Activated CD4-positive, alpha-beta T cell treated with anti-CD3 and anti-CD28 coated beads for 48 hours (primary cell): ENCODE measurements around the gene FMNL2.

ENCODE experiments used
- DNase-seq: peaks from one replicate; pipeline ENCODE4 v3.0.0-alpha.2; 2020

FMNL2 gene

DNA sequence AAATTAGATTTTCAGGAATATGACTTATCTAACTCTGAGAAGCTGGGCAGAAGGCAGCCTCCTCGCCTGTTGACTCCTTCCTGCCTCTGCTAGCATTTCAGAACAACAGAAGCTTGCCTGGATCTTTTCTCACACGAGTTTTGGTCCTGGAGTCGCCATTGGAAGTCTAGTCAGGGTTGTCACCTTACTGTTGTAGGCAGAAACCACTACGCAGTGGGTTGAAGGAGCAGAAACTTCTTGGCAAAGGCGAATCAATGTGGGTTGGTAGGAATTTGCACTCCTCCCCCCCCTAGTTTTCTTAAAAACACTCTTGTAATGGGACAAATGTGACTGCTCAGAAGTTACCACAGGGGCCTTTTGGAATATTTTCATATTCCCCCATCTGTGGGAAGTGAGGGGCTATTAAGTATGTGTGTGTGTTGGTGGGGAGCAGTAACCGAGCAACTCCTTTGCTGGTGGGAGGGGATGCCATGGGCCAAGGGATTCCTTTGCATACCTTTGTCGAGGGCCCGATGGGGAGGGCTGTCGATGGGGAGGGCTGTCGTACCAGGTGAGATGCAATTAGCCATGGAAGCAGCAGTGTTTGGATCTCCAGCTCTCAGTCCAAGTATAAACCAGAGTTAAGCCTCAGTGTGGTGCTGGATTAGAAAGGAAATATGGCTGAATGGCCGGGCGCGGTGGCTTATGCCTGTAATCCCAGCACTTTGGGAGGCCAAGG is 117.4 kb downstream of the FMNL2 start:
- no peak for DNase-seq

DNA sequence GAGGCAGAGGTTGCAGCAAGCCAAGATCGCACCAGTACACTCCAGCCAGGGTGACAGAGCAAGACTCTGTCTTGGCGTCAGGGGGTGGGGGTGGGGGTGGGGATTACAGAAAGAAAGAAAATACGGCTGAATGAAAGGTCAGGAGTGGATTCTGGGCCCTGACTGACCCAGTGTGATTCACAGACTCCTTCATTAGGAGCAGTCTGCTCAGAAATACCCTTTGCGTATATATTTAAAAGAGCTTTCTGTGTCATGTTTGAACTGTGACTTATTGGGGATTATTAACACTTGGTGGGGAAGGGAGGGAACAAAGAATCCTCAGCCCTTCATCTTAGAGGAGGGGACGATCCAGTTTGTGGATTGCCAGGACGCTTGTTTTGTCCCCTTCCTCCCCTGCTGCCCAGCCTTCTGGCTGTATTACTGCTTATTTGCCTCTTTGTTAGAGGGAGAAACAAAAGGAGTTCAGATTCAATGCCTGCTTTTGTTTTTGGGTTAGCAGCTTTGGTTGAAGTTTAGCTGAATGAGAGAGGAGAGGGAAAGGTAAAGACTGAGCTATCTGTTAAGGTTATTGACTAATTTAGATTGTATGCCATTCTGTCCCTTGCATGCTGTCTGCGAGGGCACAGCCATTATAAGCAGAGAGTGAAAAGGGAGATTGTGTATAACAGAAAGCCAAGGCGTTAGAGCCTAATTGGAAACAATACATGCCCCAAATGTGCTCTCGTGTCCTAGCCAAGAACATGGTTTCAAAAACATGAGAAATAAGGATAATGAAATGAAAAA is 118.3 kb downstream of the FMNL2 start:
- no peak for DNase-seq

DNA sequence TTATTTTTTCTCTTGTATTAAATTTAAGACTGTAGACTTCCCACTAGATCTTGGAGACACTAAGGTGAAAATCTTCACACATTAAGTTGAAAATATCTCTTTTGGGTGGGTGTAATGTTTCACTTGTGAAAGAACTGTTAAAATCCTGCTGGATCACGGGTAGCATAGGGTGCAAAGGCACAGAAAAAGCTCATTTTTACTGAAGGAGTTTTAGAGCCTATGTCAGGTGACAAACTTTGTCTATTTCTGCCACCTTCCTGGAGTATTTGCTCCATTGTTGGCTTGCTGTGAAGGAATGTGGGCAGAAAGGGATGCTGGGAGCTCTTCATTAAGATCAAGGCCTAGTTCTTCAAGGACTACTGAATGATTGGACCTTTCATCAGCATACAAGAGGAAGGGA is 119.4 kb downstream of the FMNL2 start:
- no peak for DNase-seq

DNA sequence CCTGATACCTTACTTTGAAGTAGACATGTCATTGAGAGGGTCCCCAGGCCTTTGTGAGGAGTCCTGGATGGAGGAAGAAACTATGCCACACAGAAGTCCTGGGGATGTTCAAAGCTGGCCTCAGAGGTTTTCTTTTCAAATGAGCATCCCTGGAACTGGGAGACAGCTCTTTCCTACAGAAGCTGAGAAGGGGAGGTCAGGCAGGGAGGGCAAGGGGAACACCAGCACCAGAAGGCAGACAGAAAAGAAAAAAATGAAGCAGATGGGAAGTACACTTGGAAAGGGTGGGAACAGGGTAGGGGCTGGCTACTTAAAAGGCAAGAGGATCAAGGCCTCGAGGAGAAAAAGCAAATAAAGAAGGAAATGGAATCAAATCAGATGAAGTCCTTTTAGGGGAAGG is 120.0 kb downstream of the FMNL2 start:
- no peak for DNase-seq

DNA sequence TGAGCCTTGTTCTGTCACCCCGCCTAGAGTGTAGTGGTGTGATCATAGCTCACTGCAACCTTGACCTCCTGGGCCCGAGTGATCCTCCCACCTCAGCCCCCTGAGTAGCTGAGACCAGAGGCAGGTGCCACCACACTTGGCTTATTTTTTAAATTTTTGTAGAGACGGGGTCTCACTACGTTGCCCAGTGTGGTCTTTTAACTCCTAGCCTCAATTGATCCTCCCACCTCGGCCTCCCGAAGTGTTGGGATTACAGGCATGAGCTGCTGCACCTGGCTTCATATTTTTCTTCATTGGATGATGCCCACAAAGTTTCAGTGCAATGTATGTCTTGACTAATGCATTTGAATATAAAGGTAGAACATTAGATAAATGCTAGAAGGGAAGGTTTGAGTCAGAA is 120.8 kb downstream of the FMNL2 start:
- no peak for DNase-seq

DNA sequence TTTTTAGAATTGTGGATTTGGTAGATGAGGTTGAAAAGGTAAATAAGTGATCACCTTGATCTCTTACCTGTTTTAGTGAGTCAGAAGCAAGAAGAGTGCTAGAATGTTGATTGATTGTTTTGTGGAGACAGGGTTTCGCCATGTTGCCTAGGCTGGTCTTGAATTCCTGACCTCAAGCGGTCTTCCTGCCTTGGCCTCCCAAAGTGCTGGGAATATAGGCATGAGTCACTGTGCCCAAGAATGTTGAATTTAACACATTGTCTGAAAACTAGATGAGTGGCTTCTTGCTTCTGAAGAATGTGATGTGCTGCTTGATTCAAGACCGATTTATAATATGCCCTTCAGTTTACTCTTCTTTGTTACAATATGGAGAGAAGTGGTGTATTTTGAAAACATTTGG is 121.3 kb downstream of the FMNL2 start:
- no peak for DNase-seq

DNA sequence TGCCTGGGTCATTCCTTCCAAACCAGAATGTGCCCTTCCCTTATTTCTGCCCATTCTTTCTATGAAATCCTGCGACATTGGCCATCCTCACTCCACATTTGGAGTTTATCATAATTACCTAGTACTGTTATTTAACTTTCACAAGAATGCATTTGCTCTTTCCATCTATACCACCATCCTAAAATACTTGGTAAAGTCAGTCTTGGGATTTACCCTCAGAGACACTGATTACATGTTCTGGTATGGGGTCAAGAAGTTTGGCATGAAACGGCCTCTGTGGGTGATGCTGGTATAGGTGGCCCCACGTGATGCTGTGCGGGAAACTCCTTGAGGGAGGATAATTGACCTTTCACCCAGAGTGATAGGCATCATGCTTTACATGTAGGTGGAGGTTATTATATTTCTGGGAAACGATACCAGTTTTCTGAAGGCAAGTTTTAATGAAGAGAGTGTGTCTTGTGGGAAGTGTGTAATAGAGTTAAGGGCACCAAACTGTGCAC is 123.5 kb downstream of the FMNL2 start:
- DNase-seq = no peak

DNA sequence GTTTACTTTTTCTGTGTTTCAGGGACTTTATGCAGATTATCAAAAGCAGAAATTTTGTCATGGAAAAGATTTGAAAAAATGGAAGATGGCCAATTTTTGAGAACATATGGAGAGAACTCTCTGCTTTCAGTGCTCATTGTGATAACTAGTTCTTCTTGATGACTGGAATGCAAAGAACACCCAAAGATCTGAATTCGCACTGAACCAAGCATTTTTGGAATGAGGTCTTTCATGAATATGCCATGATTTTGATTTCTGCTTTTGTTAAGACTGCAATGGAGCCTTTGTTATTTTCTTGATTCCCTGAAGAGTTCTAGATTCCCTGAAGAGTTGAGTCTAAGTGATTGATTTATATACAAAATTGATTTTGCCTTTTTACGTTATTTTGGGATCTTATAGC is 124.1 kb downstream of the FMNL2 start:
- DNase-seq = no peak

DNA sequence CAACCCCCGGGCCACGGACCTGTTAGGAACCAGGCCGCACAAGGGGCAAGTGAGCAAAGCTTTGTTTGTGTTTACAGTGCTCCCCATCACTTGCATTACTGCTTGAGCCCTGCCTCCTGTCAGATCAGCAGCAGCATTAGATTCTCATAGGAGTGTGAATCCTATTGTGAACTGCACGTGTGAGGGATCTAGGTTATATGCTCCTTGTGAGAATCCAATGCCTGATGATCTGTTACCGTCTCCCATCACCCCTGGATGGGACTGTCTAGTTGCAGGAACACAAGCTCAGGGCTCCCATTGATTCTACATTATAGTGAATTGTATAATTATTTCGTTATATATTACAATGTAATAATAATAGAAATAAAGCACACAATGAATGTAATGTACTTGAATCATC is 125.6 kb downstream of the FMNL2 start:
- DNase-seq = no peak

- no peak for DNase-seq
These were observed 127.1 kb downstream of the FMNL2 start for GRCh38 chr2:152462120-152462519.

DNA sequence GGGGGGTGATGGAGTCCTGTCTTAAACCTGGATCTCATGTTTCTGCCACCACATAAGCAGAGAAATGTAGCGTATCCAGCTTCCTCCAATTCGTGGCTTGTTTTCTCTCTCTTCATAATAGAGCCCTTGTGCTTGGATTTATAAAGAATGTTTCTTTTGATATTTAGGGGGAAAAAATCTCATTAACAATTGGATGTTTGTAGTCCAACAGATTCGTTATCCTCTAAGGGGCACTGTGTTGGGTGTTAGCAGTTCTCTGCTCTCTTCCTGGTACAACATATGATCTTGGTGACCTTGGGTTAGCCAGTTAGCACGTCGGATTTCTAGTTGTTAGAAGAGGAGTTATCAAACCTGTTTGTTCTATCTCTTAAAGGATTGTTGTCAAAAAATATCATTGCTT is 127.8 kb downstream of the FMNL2 start:
- DNase-seq = no peak

GRCh38 chr2:152464851-152465470 is 130.0 kb downstream of the FMNL2 start:
- no peak for DNase-seq

DNA sequence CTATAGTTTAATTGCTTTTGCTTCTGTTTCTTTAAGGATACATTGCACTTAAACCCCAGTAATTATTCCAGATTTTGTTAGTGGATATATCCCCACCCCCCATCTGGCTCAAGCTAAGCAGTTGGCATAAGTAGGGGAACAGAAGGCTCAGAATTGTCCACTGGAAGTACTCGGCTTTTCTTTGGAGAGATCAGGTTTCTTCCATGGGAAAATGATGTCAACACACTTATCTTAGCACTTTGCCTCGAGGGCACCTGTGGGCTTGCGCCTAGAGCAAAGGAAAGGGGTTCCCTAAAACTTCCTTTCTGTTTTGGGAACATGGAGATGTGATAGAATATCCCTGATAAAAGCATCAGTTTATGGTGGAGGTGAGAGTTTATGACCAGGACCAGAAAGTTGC is 130.6 kb downstream of the FMNL2 start:
- no peak for DNase-seq

DNA sequence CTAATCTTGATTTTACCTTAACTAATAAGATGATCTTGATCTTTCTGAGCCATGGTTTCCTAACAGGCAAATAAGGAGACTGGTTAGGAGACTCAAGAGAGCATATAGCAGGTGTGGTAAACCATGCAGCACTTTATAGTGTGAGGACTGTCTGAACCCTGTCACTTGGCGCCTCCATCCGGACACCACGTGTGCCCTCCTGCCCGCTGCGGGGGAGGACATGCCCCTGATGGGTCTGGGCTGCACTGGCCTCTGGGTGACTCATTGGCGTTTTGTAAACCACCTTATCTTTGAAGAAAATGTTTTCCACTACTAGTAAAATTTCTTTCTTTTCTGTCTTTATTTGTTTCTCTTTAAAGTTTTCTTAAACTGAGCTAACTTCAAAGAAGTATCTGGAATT is 131.1 kb downstream of the FMNL2 start:
- DNase-seq = no peak

DNA sequence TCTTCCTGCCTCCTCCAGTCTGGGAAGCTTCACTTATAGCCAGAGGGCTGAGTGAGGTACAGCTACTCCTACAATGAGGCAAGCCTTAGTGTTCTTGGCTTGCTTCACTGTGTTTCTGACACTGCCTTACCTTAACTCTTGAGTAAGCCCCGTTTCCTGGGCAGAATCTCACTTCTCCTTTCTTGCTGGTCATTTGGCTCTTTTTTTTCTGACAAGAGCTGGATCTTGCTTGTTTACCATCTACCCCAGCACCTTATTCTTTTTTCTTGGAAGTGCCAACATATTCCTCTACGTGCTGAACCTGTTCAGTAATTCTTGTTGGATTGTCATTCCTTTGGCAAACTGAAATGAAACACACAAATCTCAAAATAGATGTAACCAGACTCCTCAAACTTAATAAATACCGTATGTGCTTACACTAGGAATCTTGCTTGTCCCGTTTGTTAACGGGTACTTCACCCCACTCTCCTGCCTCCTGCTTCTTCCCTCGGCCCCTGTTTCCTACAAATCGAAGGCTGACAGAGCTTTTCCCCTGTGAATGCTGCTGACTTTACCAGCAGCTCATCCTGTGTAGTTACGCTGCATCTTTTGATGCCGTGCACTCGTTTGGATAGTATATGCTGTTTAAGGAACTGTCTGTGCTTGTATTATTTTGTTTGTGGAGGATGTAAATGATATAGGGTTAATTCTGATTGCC is 132.2 kb downstream of the FMNL2 start:
- no peak for DNase-seq

DNA sequence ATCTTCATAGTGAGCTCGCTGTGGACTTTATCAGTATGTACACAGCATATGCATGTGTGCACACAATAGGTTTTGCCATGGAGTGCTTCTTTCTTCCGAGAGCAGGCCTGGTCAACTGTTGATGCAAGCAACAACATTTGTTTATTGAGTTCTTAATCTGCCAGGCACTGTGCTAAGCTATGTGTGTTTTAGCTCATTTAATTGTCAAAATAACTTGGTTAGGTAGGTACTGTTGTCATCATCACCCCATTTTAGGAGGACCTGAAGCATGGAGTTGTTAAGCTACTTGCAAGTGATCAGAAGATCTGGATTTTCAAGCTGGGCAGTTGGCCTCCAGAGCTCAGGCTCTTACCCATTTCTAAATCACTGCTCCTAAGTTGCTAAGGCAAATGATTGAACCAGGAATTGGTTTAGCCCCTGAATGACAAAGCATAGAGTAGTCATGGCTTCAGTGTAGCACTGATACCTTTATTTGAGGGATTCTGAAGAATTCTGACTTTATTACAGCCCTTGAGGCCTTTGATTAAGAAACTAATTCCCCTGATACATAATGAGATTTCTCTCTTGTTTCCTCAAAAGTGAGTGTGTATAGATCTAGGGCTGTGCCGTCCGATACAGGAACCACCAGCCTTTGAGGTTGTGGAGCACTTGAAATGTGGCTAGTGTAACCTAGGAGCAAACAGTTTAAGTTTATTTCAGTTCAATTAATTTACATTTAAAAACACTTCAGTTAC is 132.9 kb downstream of the FMNL2 start:
- DNase-seq = no peak

DNA sequence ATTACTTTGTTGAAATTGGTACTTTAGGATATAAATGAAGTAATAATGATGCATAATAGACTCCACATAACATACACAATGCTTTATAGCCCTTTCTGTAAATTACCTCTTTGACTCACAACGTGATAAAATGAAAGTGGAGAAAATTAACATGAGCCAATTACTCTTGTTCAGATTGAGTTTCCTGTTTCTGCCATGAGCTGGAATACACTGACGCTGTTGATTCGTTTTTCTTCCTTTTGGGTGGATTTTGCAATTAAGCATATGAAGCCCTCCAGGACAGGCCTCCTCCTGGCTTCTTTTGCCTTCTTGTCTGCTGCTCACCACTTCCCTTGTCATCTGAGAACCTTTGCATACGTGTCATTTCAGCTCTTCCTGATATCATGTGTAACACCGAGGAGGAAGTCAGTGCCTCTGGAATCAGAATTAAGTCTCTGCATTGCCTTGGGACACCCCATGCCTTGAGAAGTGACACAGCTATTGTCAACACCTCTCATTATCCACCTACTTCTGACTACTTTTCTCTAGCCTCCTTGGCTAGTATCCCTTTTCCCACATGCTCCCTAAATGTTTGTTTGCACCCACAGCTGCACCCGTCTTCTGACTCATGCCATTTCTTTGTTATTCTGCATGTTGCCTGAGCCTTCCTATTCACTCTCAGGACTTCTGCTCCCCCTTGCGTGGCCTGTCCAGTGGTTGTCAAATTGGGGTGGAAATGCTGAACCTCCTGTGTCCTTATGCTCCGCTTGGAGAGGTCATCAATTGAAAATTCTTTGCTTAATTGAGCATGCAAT is 134.1 kb downstream of the FMNL2 start:
- DNase-seq = no peak

GRCh38 chr2:152470861-152471854 is 136.2 kb downstream of the FMNL2 start:
- no peak for DNase-seq

- DNase-seq = no peak
These were observed 137.5 kb downstream of the FMNL2 start for GRCh38 chr2:152472481-152472887.

DNA sequence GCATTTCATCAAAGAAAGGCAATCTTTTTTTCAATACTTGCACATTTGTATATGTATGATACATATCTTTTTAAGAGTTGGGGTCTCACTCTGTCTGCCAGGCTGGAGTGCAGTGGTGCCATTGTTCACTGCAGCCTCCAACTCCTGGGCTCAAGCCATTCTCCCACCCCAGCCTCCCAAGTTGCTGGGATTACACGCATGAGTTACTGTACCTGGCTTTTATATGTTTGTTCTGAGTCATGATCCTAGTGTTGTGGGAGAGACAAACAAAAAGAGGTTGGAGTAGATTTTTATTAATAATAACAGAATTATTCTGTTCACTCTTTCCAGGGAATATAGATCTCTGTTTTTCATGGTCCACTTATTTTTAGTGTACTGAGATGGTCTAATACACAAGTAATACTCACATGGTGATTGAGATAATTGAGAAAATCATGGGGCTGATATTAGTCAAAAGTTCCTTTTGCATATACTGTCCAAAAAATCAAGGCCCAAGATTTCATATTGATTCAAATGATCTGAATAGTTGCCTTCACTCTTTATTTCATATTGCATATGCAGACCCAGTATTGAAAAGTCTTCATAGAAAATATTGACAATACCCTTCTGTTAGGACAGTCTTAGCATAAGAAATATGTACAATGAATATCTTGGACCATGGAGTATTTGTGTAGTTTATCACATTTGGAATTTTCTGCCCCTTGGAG is 138.3 kb downstream of the FMNL2 start:
- DNase-seq = no peak
